ENCODE data around the gene NPPA.
A peak's percentile ranks its signal among the peaks of the same experiment; 100 is the strongest.

The NPPA gene

DNA sequence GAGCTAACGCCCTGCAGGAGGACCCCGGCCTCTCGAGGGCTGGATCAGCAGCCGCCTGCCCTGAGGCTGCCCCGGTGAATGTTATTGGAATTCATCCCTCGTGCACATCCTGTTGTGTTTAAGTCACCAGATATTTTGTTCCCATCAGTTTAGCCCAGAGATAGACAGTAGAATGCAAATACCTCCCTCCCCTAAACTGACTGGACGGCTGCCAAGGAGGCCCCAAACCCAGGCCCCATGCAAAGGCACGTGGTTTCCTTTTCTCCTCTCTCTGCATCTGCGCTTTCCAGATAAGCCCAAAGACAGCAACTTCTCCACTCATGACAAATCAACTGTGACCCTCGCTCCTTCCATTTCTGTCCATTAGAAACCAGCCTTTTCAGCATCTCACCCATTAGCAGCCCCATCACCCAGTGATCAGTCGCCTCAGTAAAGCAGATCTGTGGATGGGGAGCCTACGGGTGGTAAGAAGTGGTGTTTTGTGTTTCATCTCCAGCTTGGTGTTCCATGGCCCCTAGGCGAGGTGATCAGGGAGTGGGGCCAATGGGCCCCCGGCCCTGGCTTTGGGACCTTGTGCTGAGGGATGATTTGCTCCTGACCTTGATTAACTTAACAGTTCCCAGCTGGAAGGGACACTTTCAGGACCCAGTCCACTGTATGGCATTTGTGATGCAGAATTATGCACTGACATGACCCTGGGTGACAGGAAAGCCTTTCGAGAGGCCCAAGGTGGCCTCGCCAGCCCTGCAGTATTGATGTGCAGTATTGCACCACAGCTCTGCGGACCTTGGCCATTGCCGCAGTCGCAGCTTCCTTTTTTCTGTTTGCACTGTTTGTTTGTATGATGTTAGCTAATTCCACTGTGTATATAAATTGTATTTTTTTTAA is 5.2 kb downstream of the NPPA start:
- DNase-seq (ENCODE audit: low spot score) = no peak

DNA sequence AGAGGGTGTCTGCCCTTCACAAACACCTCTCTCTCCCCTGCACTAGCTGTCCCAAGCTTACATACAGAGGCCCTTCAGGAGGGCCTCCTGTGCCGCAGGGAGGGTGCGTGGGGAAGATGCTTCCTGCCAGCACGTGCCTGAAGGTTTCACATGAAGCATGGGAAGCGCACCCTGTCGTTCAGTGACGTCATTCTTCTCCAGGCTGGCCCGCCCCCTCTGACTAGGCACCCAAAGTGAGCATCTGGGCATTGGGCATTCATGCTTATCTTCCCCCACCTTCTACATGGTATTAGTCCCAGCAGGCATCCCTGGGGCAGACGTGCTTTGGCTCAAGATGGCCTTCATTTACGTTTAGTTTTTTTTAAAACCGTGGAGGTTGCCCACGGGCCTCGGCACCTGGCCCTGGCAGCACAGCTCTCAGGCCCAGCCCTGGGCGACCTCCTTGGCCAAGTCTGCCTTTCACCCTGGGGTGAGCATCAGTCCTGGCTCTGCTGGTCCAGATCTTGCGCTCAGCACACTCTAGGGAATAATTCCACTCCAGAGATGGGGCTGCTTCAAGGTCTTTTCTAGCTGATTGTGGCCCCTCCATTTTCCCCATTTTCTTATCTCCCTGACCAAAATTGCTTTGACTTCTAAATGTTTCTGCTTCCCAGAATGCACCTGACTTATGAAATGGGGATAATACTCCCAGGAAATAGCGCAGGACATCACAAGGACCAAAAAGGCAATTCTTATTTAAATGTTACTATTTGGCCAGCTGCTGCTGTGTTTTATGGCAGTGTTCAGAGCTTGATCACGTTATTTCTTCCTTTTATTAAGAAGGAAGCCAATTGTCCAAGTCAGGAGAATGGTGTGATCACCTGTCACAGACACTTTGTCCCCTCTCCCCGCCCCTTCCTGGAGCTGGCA is 6.1 kb downstream of the NPPA start:
- no peak for DNase-seq (ENCODE audit: low spot score)

DNA sequence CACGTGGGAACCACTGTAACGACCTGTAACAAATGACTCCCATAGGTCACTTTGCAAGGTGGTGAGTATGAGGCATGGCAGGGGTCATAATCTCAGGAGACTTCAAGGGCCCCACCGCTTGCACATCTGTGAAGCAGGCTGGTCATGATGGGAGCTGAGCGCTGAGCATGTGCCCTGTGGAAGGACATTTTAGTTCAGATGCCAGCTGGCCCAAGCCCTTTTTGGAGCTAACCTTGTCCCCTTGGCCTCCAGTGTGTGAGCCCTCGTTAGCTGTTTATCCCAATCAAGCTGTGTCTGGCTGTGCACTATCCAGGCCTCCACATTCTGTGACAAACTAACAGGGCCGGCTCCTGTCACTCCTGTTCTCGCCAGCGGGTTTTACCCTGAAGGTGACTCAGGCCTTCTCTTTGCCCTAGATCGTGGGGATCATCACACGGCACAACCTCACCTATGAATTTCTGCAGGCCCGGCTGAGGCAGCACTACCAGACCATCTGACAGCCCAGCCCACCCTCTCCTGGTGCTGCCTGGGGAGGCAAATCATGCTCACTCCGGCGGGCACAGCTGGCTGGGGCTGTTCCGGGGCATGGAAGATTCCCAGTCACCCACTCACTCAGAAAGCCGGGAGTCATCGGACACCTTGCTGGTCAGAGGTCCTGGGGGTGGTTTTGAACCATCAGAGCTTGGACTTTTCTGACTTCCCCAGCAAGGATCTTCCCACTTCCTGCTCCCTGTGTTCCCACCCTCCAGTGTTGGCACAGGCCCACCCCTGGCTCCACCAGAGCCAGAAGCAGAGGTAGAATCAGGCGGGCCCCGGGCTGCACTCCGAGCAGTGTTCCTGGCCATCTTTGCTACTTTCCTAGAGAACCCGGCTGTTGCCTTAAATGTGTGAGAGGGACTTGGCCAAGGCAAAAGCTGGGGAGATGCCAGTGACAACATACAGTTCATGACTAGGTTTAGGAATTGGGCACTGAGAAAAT is 7.6 kb downstream of the NPPA start:
- no peak for DNase-seq (ENCODE audit: low spot score)

- peak; percentile 62 for DNase-seq (ENCODE audit: low spot score)
Observed at GRCh38 chr1:11838349-11839272, 9.0 kb downstream of the NPPA start.

DNA sequence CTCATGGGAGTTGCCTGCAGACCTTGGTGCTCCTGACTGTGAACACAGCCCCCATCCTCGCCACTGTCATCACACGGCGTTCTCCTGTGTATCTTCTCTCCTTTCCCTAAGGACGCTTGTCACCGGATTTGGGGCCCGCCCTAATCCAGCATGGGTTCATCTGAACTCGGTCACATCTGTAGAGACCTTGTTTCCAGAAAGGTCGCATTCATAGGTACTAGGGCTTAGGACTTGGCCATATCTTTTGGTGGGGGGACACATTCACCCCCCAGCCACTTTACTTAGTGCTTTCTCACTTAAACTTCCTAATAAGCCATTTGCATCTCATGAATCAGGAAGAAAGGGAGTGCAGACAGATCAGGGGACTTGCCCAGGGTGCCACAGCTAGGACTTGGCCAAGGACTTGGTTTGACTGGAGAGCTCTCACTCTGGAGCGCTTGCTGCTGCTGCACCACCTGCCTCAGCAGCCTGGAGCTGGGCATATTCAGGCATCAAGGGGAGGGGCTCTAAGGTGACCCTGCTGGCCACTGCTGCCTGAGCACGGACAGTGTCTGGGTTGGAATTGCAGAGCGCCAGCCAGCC is 9.7 kb downstream of the NPPA start:
- DNase-seq (ENCODE audit: low spot score) = no peak

DNA sequence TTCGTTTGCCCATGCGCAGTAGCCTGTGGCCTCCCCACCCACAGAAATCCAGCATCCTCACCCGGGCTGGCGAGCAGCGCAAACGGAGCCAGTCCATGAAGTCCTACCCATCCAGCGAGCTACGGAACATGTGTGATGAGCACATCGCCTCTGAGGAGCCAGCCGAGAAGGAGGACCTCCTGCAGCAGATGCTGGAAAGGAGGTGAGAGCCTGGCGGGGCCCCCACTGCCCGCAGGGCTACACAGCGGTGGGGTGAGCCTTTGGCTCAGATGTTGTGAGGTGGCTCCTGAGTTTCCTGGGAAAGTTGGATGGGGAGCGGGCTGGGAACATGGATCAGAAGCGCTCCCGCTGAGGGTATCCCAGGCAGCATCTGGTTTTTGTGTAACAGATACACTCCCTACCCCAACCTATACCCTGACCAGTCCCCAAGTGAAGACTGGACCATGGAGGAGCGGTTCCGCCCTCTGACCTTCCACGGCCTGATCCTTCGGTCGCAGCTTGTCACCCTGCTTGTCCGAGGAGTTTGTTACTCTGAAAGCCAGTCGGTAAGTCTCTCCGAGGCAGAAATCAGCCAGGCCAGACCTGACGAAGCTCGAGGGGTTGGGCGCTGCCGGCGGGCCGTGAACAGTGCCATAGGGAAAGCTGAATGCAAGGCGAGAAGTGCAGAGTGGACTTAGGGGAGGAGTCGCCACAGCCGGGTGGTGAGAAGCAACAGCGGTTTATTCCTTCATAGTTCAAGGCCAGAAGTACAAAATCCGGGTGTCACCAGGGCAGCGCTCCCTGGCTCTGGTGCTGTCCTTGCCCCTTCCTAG is 10.4 kb downstream of the NPPA start:
- DNase-seq (ENCODE audit: low spot score) = no peak

GRCh38 chr1:11835441-11836225 is 11.9 kb downstream of the NPPA start:
- no peak for DNase-seq (ENCODE audit: low spot score)

DNA sequence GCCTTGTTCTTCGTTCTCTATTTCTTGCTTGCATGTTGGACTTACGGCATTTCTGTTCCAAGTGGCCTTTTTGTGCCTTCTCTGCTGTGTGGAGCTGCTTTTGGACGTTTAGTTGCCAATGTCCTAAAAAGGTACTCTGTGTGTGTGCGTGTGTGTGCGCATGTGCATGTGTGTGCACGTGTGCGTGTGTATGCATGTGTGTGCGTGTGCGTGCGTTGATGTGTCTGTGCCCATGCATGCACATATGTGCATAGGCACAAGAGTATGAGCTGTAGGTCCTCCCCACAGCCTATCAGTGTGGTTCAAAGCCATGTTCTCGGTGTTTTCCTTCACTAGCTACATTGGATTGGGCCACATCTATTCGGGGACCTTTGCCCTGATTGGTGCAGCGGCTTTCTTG is 13.7 kb downstream of the NPPA start:
- no peak for DNase-seq (ENCODE audit: low spot score)

DNA sequence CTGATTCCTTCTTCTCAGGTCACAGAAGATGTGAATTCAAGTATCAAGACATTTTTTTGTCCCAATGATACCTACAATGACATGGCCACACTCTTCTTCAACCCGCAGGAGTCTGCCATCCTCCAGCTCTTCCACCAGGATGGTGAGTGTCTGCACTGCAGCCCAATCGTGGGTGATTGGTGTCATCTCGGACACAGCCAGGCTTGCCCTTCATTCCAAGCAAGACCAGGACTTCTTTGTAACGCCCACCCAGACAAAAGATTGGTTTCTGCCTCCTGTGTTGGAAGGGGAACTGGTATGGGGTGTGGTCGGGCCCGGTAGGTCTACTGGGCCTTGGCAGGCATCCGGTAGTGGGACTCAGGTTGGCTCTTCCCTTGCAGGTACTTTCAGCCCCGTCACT is 14.1 kb downstream of the NPPA start:
- no peak for DNase-seq (ENCODE audit: low spot score)

GRCh38 chr1:11831945-11832725 is 15.4 kb downstream of the NPPA start:
- DNase-seq (ENCODE audit: low spot score) = no peak

DNA sequence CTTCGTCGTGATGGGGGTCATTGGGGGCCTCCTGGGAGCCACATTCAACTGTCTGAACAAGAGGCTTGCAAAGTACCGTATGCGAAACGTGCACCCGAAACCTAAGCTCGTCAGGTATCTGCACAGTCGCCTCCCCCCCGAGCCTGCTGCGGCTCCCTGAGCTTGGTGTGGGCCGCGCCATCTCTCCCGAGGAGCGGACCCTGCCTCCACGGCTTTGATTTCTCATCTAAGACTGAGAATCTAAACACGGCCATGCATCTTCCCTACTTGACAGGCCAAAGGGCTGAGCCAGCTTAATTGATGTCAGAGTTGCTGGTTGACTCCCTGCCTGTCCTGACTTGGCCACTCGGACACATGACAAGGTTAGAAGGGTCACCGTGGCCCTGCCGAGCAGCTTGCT is 19.1 kb downstream of the NPPA start:
- no peak for DNase-seq (ENCODE audit: low spot score)

DNA sequence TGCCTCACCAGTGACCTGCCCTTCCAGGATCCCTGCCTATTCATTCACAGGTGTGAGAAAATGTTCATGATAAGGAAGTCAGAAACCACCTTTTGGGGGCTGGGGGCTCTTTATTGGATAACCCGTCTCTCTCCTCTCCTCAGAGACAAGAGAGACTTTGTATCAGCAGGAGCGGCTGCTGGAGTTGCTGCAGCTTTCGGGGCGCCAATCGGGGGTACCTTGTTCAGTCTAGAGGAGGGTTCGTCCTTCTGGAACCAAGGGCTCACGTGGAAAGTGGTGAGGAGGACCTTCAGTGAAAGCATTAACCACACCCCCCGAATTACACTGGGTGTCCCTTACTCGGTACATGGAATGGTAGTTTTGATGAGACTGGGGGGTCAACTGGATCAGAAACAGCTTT is 20.6 kb downstream of the NPPA start:
- DNase-seq (ENCODE audit: low spot score) = no peak

GRCh38 chr1:11825131-11825530 is 22.5 kb downstream of the NPPA start:
- no peak for DNase-seq (ENCODE audit: low spot score)

- DNase-seq (ENCODE audit: low spot score) = no peak
Observed at GRCh38 chr1:11823366-11824137, 24.0 kb downstream of the NPPA start.

DNA sequence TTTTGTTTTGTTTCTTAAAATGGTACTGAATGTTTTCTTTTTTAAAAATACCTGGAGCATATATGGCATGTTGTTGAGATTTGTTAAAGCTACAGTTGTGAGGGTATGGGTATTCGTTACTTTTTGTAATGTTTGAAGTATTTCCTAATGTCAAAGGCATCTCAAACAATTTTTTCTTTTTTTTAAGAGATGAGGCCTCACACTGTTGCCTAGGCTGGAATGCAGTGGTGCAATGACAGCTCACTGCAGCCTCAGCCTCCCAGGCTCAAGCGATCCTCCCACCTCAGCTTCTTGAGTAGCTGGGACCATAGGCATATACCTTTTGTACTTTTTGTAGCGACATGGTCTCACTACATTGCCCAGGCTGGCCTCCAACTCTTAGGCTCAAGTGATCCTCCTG is 25.5 kb downstream of the NPPA start:
- DNase-seq (ENCODE audit: low spot score) = no peak

DNA sequence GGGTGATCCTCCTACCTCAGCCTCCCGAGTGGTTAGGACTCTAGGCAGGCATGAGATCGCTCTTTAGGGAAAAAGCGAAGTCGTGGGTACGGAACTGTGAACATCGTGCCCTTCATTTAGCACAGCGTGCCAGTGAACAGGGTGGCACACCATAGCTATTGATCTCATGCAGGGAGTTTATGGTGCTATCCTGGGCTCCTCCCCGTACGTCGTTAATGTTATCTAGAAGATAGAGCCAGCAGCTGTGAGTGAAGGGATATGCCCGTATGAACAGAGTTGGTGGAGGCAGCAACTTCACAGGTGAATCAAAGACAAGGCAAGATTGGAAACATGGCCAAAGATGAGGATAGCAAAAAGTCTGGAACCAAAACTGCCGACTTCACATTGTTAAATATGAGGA is 30.4 kb downstream of the NPPA start:
- DNase-seq (ENCODE audit: low spot score) = no peak

DNA sequence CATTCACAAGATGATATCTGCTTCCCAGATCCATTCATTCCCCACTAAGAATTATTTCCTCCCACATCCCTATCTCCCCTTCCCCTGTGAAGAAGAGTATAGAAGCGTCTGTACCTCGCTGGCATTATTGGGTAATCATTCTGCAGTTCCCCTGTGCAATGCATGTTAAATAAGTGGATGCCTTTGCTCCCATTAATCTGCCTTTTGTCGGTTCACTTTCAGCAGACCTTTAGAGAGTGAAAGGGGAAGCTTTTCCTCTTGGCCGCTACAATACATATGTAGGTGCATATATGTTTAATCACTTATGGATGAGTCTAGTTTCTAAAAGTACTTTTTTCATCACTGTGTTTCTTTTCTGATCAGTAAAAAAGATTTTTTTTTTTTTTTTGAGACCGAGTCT is 34.6 kb downstream of the NPPA start:
- no peak for DNase-seq (ENCODE audit: low spot score)
